Fibroblast of lung (primary cell): ENCODE measurements around the gene ABCC9.

Source experiments
- EZH2 ChIP-seq: IDR thresholded peaks from 2 replicates; pipeline ENCODE4 v1.5.1; 2012; ENCODE audit warnings: low read length, control low read depth, mild to moderate bottlenecking; ENCODE audit errors: missing control alignments
- TF ChIP-seq, protein P1 (sequence below), 2 donors: IDR thresholded peaks in 1 of 2; conservative IDR thresholded peaks in 1 of 2; 1 replicate in 1 of 2; 2 replicates in 1 of 2; pipeline ENCODE4 v1.5.1; 2011 to 2012; ENCODE audit warnings: low read length in 2 of 2, control low read depth in 1 of 2, inconsistent platforms in 1 of 2, low read depth in 1 of 2, mild to moderate bottlenecking in 1 of 2

DNA sequence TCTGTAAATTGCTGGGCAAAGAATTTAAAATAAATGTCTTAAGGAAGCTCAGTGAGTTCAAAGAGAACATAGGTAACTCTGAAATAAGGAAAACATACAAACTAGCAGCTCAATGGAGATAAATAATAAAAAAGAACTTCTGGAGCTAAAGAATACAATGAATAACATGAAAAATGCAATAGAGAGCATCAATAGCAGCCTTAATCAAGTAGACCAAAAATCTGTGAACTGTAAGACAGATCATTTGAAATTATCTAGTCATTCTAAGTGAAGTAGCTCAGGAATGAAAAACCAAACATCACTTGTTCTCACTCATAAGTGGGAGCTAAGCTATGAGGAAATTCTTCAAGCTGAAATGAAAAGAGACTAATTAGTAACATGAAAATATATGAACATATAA lies 5.8 kb upstream of the ABCC9 start:
- TF ChIP-seq, protein P1, sequence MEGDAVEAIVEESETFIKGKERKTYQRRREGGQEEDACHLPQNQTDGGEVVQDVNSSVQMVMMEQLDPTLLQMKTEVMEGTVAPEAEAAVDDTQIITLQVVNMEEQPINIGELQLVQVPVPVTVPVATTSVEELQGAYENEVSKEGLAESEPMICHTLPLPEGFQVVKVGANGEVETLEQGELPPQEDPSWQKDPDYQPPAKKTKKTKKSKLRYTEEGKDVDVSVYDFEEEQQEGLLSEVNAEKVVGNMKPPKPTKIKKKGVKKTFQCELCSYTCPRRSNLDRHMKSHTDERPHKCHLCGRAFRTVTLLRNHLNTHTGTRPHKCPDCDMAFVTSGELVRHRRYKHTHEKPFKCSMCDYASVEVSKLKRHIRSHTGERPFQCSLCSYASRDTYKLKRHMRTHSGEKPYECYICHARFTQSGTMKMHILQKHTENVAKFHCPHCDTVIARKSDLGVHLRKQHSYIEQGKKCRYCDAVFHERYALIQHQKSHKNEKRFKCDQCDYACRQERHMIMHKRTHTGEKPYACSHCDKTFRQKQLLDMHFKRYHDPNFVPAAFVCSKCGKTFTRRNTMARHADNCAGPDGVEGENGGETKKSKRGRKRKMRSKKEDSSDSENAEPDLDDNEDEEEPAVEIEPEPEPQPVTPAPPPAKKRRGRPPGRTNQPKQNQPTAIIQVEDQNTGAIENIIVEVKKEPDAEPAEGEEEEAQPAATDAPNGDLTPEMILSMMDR (conservative IDR thresholded peaks at IDR 0.05 in 1 of 2, IDR thresholded peaks at IDR 0.05 in 1 of 2; ENCODE audit: low read depth in 1 of 2, low read length in 2 of 2): no peak
- no peak for TF ChIP-seq EZH2
